Mucosa of rectum (tissue), 2 donors: ENCODE measurements around the gene PPOX.

Experiments used
- H3K27ac ChIP-seq, 2 donors: one replicate each; pipeline ENCODE4 v1.7.0; 2013; ENCODE audit warnings: inconsistent platforms in 2 of 2, low read depth in 2 of 2, low read length in 2 of 2
- H3K27me3 ChIP-seq, 2 donors: one replicate each; pipeline ENCODE4 v1.7.0; 2013; ENCODE audit warnings: low read length in 2 of 2; ENCODE audit not compliant: control insufficient read depth in 2 of 2, insufficient read depth in 2 of 2
- H3K36me3 ChIP-seq, 2 donors: one replicate each; pipeline ENCODE4 v1.7.0; 2013; ENCODE audit warnings: low read length in 2 of 2; ENCODE audit not compliant: control insufficient read depth in 2 of 2, insufficient read depth in 2 of 2
- H3K4me1 ChIP-seq, 2 donors: one replicate each; pipeline ENCODE4 v1.7.0; 2013; ENCODE audit warnings: low read length in 2 of 2, mild to moderate bottlenecking in 1 of 2; ENCODE audit not compliant: control insufficient read depth in 2 of 2, insufficient read depth in 2 of 2
- H3K4me3 ChIP-seq, 2 donors: one replicate each; pipeline ENCODE4 v1.7.0; 2013; ENCODE audit warnings: low read length in 2 of 2
- H3K9ac ChIP-seq, 2 donors: one replicate each; pipeline ENCODE4 v1.7.0; 2013; ENCODE audit warnings: low read length in 2 of 2, low read depth in 1 of 2, mild to moderate bottlenecking in 1 of 2
- H3K9me3 ChIP-seq, 2 donors: one replicate each; pipeline ENCODE4 v1.7.0; 2013; ENCODE audit warnings: low read length in 2 of 2; ENCODE audit not compliant: control insufficient read depth in 2 of 2
- donor health status: healthy.
- donor health status: Normal muscosa, but diverticular disease.

The PPOX gene

DNA sequence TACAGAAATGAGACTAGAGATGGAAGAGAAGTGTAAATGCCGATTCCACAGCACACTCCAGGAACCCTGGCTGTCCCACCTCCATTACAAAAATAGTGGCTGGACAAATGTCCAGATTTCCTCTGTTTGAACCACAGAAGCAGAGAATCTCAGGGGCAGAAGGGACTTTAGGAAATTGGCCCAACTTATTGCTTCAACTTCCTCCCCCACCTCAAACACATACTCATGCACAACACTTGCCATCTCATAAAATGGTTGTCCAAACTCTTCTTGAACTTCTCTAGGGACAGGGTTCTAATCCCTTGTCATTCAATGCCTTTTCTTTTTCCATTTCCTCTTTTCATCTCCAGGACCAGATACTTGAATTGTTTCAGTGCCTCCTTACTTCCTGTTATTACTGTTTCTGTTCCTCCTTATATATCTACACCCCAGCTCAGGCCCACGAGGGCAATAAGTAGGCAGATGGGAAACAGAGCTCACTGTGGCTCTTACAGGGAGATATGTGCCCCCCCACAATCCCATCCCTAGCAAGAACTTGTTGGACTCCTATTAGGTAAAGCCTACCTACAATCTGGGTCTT is 19.6 kb downstream of the PPOX start:
- Histone ChIP-seq H3K9ac (peak overlapping the region in 1 of 2 donors; percentile 56), H3K27me3 (no peaks in the 10 kb centered on the region), H3K36me3 (no peaks in the 10 kb centered on the region), H3K9me3 (no peaks in the 10 kb centered on the region), H3K4me1 (peaks cover 0 to 13% of the 10 kb centered on the region in 2 donors), H3K4me3 (peak overlapping the region in 1 of 2 donors; percentile 56), H3K27ac (peak overlapping the region; percentile 65 to 86)

GRCh38 chr1:161187311-161187710 is 21.1 kb downstream of the PPOX start:
- Histone ChIP-seq H3K4me1 (peaks cover 0 to 13% of the 10 kb centered on the region in 2 donors), H3K9me3 (no peaks in the 10 kb centered on the region), H3K27ac (peak overlapping the region in 1 of 2 donors; percentile 29), H3K9ac (no peak overlapping the region), H3K4me3 (no peak overlapping the region), H3K27me3 (no peaks in the 10 kb centered on the region), H3K36me3 (peaks cover 0 to 4% of the 10 kb centered on the region in 2 donors)

DNA sequence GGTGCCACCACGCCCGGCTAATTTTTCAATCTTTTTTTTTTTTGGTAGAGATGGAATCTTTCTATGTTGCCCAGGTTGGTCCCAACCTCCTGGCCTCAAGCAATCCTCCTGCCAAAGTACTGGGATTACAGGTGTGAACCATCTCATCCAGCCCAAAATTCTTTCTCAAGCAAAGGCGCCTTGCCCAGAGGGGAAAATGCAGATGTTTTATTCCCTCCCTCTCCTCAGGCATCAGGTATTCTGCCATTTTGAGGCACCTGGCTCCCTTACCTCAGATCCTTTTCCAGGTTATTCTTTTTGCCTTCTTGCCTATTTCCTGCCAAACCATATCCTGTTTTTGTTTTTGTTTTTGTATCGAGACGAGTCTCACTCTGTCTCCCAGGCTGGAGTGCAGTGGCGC is 22.2 kb downstream of the PPOX start:
- Histone ChIP-seq H3K36me3 (peaks cover 0 to 4% of the 10 kb centered on the region in 2 donors), H3K9ac (no peak overlapping the region), H3K4me3 (no peak overlapping the region), H3K27ac (no peak overlapping the region), H3K27me3 (no peaks in the 10 kb centered on the region), H3K9me3 (no peaks in the 10 kb centered on the region), H3K4me1 (peaks cover 0 to 13% of the 10 kb centered on the region in 2 donors)

DNA sequence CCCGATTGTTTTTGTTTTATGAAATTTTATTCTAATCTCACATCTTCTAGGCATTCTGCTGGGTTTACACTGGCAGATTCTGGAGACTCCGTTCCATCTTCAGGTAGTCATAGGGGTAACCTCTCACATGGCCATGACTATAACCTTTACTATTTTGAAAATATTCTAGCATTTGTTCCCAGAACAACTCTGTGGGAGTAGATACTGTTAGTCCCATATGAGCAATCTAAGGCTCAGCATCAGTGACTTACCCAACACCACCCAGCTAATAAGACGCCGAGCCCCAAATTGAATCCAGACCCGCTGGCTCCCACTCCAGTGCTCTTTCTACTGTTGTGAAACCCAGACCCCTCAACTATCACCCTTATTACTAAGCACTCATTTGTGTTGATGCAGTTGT is 22.8 kb downstream of the PPOX start:
- H3K27me3 ChIP-seq = no peaks in the 10 kb centered on the region
- H3K27ac ChIP-seq = no peak overlapping the region
- H3K4me1 ChIP-seq = peaks cover 0 to 13% of the 10 kb centered on the region in 2 donors
- H3K9me3 ChIP-seq = no peaks in the 10 kb centered on the region
- H3K9ac ChIP-seq = no peak overlapping the region
- peaks cover 0 to 4% of the 10 kb centered on the region in 2 donors for H3K36me3 ChIP-seq
- H3K4me3 ChIP-seq = no peak overlapping the region

- H3K27me3 ChIP-seq = no peaks in the 10 kb centered on the region
- H3K4me3 ChIP-seq = no peak overlapping the region
- peaks cover 0 to 10% of the 10 kb centered on the region in 2 donors for H3K4me1 ChIP-seq
- no peaks in the 10 kb centered on the region for H3K9me3 ChIP-seq
- H3K36me3 ChIP-seq = peaks cover 0 to 4% of the 10 kb centered on the region in 2 donors
- no peak overlapping the region for H3K27ac ChIP-seq
- no peak overlapping the region for H3K9ac ChIP-seq
These were observed 24.8 kb downstream of the PPOX start for GRCh38 chr1:161190962-161191521.

- Histone ChIP-seq H3K27me3 (no peaks in the 10 kb centered on the region), H3K27ac (no peak overlapping the region), H3K9me3 (no peaks in the 10 kb centered on the region), H3K4me3 (no peak overlapping the region), H3K4me1 (peaks cover 6 to 8% of the 10 kb centered on the region in 2 donors), H3K9ac (no peak overlapping the region), H3K36me3 (peaks cover 0 to 4% of the 10 kb centered on the region in 2 donors)
These were observed 25.7 kb downstream of the PPOX start for GRCh38 chr1:161191971-161192370.

DNA sequence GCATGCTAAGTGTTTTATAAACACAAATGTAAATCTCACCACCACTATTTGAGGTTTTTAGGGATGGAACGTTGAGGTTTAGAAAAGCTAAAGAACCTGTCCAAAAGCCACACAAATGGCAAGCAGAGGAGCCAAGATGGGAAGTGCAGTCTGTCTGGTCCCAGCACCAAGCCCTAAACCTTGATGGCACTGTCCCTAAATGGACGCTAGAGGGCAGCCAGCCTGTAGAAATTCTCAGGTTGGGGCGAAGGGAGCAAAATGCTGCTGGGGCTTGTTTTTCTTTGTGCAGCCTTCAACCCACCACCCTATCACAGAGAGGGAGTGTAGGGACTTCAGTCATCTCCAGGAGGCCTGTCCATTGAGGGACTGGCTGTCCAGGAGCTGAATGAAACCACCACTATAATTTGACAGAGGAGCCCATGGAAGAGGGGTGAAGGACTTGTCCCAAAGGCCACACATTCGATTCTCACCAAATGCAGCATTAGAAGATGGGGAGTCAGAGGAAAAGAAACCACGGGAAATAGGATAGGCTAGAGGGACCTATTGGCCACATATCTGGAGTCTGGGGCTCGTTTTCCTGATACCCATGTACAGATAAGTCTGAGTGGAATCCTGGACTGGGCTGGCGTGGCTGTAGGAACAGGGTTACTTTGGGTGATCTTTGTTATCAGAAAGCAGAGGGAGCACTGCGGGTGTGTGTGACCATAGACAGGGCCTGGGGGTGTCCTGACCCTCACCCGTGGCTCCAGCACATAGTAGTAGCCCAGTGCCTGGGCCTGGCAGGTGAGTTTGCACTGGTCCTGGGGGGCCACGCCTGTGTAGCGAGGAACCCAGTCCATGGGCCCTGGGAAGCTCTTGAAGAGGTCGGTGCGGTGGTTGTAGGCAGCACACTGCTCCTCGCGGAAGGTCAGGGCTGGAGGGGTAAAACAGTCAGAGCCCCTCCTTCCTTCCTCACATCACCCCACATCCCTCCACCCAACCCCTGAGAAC is 26.5 kb downstream of the PPOX start:
- H3K4me3 ChIP-seq = no peak overlapping the region
- H3K9me3 ChIP-seq = no peaks in the 10 kb centered on the region
- no peaks in the 10 kb centered on the region for H3K27me3 ChIP-seq
- H3K9ac ChIP-seq = no peak overlapping the region
- H3K36me3 ChIP-seq = peaks cover 0 to 4% of the 10 kb centered on the region in 2 donors
- no peak overlapping the region for H3K27ac ChIP-seq
- H3K4me1 ChIP-seq = peaks cover 7 to 14% of the 10 kb centered on the region in 2 donors

GRCh38 chr1:161193561-161194235 is 27.5 kb downstream of the PPOX start:
- H3K9ac ChIP-seq = no peak overlapping the region
- no peak overlapping the region for H3K4me3 ChIP-seq
- no peaks in the 10 kb centered on the region for H3K27me3 ChIP-seq
- no peak overlapping the region for H3K27ac ChIP-seq
- H3K36me3 ChIP-seq = peaks cover 0 to 4% of the 10 kb centered on the region in 2 donors
- peaks cover 12 to 15% of the 10 kb centered on the region in 2 donors for H3K4me1 ChIP-seq
- no peaks in the 10 kb centered on the region for H3K9me3 ChIP-seq

DNA sequence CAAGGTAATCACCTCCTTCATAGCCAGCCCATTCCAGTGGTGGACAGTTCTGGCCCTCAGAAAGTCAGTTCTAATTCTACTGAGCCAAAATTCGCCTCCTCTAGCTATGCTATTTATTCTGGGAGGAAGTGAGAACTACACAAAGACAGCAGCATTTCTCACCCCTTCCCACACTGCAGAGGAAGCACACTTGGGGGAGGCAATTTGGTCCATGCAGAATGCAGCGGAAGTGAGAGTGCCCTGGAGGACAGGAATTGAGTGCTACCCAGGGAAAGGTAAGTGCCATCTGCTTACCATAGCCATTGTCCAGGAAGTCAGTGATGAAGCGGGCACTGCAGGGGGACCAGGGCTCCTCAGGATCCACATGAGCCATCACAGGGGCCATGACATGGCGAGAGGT is 28.9 kb downstream of the PPOX start:
- H3K4me3 ChIP-seq = no peak overlapping the region
- no peaks in the 10 kb centered on the region for H3K27me3 ChIP-seq
- H3K4me1 ChIP-seq = peaks cover 20 to 21% of the 10 kb centered on the region in 2 donors
- no peak overlapping the region for H3K27ac ChIP-seq
- no peaks in the 10 kb centered on the region for H3K9me3 ChIP-seq
- H3K9ac ChIP-seq = no peak overlapping the region
- peaks cover 0 to 4% of the 10 kb centered on the region in 2 donors for H3K36me3 ChIP-seq
